HepG2 (cell line): Measurements from ENCODE around the gene NDUFS6. TPM values are rescaled to one million over a fixed set of nuclear protein-coding genes. Genes with fewer than 3 reads are reported as not detected.

Experiments
- CEBPZ ChIP-seq: IDR thresholded peaks from 2 replicates; pipeline ENCODE4 v1.6.1; 2012; ENCODE audit warnings: low read length, improper control_type of control experiment
- EHMT2 ChIP-seq: fragments of 200-600 bp; sonication (generic); IDR thresholded peaks from 2 replicates; pipeline ENCODE4 v1.7.0; 2017; ENCODE audit warnings: antibody characterized with exemption, low read depth, low read length, borderline replicate concordance
- IKZF4 ChIP-seq: sonication (generic); formaldehyde crosslinking; IDR thresholded peaks from 2 replicates; pipeline ENCODE4 v1.5.1; 2020; ENCODE audit warnings: borderline replicate concordance, mild to moderate bottlenecking, low read depth, missing genetic modification reagents; ENCODE audit errors: not compliant biosample characterization
- JDP2 ChIP-seq: sonication (generic); formaldehyde crosslinking; IDR thresholded peaks from 2 replicates; pipeline ENCODE4 v1.8.1; 2022; ENCODE audit warnings: missing genetic modification reagents, borderline replicate concordance
- NCOA1 ChIP-seq: sonication (generic); formaldehyde crosslinking; IDR thresholded peaks from 2 replicates; pipeline ENCODE4 v1.9.0; 2021; ENCODE audit warnings: missing genetic modification reagents
- NR2F2 ChIP-seq: IDR thresholded peaks from 2 replicates; pipeline ENCODE4 v1.6.1; 2012; ENCODE audit warnings: low read depth, inconsistent platforms, borderline replicate concordance
- POLR2A ChIP-seq, 2 experiments: IDR thresholded peaks; 2 replicates each; pipeline ENCODE4 v1.6.1; 2011; ENCODE audit warnings: low read depth in 2 of 2, low read length in 2 of 2, mild to moderate bottlenecking in 1 of 2, moderate library complexity in 1 of 2; ENCODE audit not compliant: insufficient read depth in 1 of 2
- ZNF260 ChIP-seq: sonication (generic); formaldehyde crosslinking; IDR thresholded peaks from 2 replicates; pipeline ENCODE4 v1.4.0; 2020; ENCODE audit warnings: missing genetic modification reagents, low read depth, mild to moderate bottlenecking, borderline replicate concordance
- ZNF513 ChIP-seq: sonication (generic); formaldehyde crosslinking; conservative IDR thresholded peaks from 2 replicates; pipeline ENCODE4 v1.5.0; 2020; ENCODE audit warnings: missing genetic modification reagents
- ZNF605 ChIP-seq: sonication (generic); formaldehyde crosslinking; IDR thresholded peaks from 2 replicates; pipeline ENCODE4 v1.8.0; 2022; ENCODE audit warnings: mild to moderate bottlenecking, missing genetic modification reagents
- ZNF615 ChIP-seq: sonication (generic); formaldehyde crosslinking; IDR thresholded peaks from 2 replicates; pipeline ENCODE4 v1.5.0; 2020; ENCODE audit warnings: mild to moderate bottlenecking, missing genetic modification reagents, borderline replicate concordance
- polyA plus RNA-seq, 8 experiments: library from polyadenylated mRNA; depleted of rRNA in 3 of 8; stranded (reverse) in 7 of 8; unstranded in 1 of 8; fragments of >200 nt; fragmentation: Illumina TruSeq in 4 of 8; extraction: Trizol in 4 of 8; gene quantifications; 2 replicates each; pipeline versions ENCODE4 v1.2.1 to v1.2.3, GENCODE V29; 2011 to 2016; ENCODE audit warnings: low read depth in 4 of 8, missing spikeins in 1 of 8, mixed read lengths in 1 of 8; ENCODE audit not compliant: insufficient read depth in 1 of 8
- total RNA-seq, 5 experiments: library from RNA; depleted of rRNA; stranded (reverse); fragments of >200 nt; fragmentation: Illumina TruSeq; extraction: Trizol; gene quantifications; 2 replicates each; pipeline ENCODE4 v1.2.3, GENCODE V29; 2016; ENCODE audit warnings: low read depth in 1 of 5
- TF ChIP-seq, protein P1 (sequence below): sonication (generic); formaldehyde crosslinking; IDR thresholded peaks from 2 replicates; pipeline ENCODE4 v1.5.0; 2020; ENCODE audit warnings: missing genetic modification reagents
- TF ChIP-seq, protein P2 (sequence below): sonication (generic); formaldehyde crosslinking; IDR thresholded peaks from 2 replicates; pipeline ENCODE4 v1.8.0; 2022; ENCODE audit warnings: missing genetic modification reagents, mild to moderate bottlenecking, borderline replicate concordance
- TF ChIP-seq, protein P3 (sequence below): sonication (generic); formaldehyde crosslinking; IDR thresholded peaks from 2 replicates; pipeline ENCODE4 v1.8.1; 2022; ENCODE audit warnings: low read depth, mild to moderate bottlenecking, missing genetic modification reagents
- TF ChIP-seq, protein P4 (sequence below): sonication (generic); formaldehyde crosslinking; IDR thresholded peaks from 2 replicates; pipeline ENCODE4 v1.5.1; 2020; ENCODE audit warnings: mild to moderate bottlenecking, moderate library complexity, missing genetic modification reagents

The NDUFS6 gene
- total and polyA plus RNA-seq, 2 of the 13 experiments (the other 11 are each of a cell fraction or from before 2014, with no cell fraction given) = 23.7 to 50.4 TPM

GRCh38 chr5:1801222-1801966 is at the start of gene NDUFS6 (continued):
- TF ChIP-seq ZNF615 (CRISPR knock-in tag) = no peak
- no peak for TF ChIP-seq CEBPZ
- TF ChIP-seq IKZF4 (CRISPR knock-in tag) = no peak
- peak in 1 of 2 experiments; percentile 60; a peak in 1 of 4 replicates for TF ChIP-seq POLR2A (IDR thresholded peaks at IDR 0.05; ENCODE audit: insufficient read depth in 1 of 2, low read depth in 2 of 2, low read length in 2 of 2)
- TF ChIP-seq, protein P1, sequence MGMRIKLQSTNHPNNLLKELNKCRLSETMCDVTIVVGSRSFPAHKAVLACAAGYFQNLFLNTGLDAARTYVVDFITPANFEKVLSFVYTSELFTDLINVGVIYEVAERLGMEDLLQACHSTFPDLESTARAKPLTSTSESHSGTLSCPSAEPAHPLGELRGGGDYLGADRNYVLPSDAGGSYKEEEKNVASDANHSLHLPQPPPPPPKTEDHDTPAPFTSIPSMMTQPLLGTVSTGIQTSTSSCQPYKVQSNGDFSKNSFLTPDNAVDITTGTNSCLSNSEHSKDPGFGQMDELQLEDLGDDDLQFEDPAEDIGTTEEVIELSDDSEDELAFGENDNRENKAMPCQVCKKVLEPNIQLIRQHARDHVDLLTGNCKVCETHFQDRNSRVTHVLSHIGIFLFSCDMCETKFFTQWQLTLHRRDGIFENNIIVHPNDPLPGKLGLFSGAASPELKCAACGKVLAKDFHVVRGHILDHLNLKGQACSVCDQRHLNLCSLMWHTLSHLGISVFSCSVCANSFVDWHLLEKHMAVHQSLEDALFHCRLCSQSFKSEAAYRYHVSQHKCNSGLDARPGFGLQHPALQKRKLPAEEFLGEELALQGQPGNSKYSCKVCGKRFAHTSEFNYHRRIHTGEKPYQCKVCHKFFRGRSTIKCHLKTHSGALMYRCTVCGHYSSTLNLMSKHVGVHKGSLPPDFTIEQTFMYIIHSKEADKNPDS (CRISPR knock-in tag) = no peak
- 0 out of 2 replicates have a peak, but pooled peaks have one; percentile 37 for TF ChIP-seq ZNF605 (CRISPR knock-in tag)
- no peak for TF ChIP-seq EHMT2
- 0 out of 2 replicates have a peak, but pooled peaks have one; percentile 75 for TF ChIP-seq NR2F2
- TF ChIP-seq, protein P2, sequence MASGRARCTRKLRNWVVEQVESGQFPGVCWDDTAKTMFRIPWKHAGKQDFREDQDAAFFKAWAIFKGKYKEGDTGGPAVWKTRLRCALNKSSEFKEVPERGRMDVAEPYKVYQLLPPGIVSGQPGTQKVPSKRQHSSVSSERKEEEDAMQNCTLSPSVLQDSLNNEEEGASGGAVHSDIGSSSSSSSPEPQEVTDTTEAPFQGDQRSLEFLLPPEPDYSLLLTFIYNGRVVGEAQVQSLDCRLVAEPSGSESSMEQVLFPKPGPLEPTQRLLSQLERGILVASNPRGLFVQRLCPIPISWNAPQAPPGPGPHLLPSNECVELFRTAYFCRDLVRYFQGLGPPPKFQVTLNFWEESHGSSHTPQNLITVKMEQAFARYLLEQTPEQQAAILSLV (CRISPR knock-in tag) = peak; percentile 84; the same call in 1 of the 2 replicates
- TF ChIP-seq ZNF260 (CRISPR knock-in tag) = no peak
- no peak for TF ChIP-seq NCOA1
- TF ChIP-seq JDP2 (CRISPR knock-in tag) = no peak; the same call in 1 of the 2 replicates
- TF ChIP-seq, protein P3, sequence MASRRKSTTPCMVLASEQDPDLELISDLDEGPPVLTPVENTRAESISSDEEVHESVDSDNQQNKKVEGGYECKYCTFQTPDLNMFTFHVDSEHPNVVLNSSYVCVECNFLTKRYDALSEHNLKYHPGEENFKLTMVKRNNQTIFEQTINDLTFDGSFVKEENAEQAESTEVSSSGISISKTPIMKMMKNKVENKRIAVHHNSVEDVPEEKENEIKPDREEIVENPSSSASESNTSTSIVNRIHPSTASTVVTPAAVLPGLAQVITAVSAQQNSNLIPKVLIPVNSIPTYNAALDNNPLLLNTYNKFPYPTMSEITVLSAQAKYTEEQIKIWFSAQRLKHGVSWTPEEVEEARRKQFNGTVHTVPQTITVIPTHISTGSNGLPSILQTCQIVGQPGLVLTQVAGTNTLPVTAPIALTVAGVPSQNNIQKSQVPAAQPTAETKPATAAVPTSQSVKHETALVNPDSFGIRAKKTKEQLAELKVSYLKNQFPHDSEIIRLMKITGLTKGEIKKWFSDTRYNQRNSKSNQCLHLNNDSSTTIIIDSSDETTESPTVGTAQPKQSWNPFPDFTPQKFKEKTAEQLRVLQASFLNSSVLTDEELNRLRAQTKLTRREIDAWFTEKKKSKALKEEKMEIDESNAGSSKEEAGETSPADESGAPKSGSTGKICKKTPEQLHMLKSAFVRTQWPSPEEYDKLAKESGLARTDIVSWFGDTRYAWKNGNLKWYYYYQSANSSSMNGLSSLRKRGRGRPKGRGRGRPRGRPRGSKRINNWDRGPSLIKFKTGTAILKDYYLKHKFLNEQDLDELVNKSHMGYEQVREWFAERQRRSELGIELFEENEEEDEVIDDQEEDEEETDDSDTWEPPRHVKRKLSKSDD (CRISPR knock-in tag) = peak; percentile 80
- TF ChIP-seq, protein P4, sequence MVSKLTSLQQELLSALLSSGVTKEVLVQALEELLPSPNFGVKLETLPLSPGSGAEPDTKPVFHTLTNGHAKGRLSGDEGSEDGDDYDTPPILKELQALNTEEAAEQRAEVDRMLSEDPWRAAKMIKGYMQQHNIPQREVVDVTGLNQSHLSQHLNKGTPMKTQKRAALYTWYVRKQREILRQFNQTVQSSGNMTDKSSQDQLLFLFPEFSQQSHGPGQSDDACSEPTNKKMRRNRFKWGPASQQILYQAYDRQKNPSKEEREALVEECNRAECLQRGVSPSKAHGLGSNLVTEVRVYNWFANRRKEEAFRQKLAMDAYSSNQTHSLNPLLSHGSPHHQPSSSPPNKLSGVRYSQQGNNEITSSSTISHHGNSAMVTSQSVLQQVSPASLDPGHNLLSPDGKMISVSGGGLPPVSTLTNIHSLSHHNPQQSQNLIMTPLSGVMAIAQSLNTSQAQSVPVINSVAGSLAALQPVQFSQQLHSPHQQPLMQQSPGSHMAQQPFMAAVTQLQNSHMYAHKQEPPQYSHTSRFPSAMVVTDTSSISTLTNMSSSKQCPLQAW = peak; percentile 88
- TF ChIP-seq ZNF513 (CRISPR knock-in tag) = no peak
